Mammary epithelial cell (primary cell): ENCODE data around the gene STX8.

Experiments used
- EZH2 ChIP-seq: IDR thresholded peaks from 2 replicates; pipeline ENCODE4 v1.6.1; 2012; ENCODE audit warnings: low read length, inconsistent platforms, borderline replicate concordance
- TF ChIP-seq, protein P1 (sequence below), 2 donors: IDR thresholded peaks in 1 of 2; conservative IDR thresholded peaks in 1 of 2; 2 replicates each; pipeline ENCODE4 v1.5.1; 2011 to 2012; ENCODE audit warnings: inconsistent platforms in 2 of 2, low read length in 2 of 2, mild to moderate bottlenecking in 2 of 2, control low read depth in 1 of 2, low read depth in 1 of 2; ENCODE audit not compliant: insufficient read depth in 1 of 2; ENCODE audit errors: extremely low read depth in 1 of 2

DNA sequence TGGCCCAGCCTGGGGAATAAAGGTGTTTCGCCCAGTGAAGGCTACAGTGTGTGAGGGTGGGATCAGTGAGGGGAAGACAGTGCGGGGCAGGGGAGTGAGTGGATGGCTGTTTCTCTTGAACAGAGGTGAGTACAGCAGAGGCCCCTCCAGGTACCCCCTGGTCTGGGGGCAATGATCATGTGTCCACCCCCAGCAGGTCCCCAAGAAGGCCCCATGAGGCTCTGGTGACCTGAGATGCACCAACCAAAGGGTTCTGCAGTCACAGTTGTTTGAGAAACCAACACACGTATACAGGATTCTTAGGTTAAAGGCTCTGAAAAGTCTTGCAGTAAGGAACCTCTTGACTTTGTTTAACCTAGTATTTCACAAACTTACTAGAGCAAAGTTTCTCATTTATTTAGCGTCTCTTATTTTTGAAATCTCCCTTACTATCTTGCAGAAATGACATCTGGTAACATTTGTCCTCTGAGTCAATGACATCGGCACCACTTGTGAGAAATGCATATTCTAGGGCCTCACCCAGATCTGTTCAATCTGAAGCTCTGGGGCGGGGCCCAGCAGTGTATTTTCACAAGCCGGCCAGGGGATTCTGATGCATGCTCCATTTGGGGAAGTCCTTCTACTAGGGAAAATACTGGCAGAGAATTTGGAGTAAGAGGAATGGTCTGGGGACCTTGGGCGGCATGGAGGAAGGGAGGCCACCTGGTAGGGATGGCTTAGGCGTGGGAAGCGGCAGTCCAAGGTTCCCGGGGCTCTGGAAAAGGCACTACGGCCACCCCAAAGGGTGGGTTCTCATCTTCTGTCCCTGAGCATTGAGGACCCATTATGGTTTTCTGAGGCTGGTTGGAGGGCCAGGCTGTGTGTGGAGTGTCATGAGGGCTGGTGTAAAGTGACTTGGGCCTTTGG, 337.0 kb downstream of the STX8 start:
- TF ChIP-seq, protein P1, sequence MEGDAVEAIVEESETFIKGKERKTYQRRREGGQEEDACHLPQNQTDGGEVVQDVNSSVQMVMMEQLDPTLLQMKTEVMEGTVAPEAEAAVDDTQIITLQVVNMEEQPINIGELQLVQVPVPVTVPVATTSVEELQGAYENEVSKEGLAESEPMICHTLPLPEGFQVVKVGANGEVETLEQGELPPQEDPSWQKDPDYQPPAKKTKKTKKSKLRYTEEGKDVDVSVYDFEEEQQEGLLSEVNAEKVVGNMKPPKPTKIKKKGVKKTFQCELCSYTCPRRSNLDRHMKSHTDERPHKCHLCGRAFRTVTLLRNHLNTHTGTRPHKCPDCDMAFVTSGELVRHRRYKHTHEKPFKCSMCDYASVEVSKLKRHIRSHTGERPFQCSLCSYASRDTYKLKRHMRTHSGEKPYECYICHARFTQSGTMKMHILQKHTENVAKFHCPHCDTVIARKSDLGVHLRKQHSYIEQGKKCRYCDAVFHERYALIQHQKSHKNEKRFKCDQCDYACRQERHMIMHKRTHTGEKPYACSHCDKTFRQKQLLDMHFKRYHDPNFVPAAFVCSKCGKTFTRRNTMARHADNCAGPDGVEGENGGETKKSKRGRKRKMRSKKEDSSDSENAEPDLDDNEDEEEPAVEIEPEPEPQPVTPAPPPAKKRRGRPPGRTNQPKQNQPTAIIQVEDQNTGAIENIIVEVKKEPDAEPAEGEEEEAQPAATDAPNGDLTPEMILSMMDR (conservative IDR thresholded peaks at IDR 0.05 in 1 of 2, IDR thresholded peaks at IDR 0.05 in 1 of 2; ENCODE audit: extremely low read depth in 1 of 2, insufficient read depth in 1 of 2, low read depth in 1 of 2, low read length in 2 of 2): no peak
- no peak for TF ChIP-seq EZH2
